Keratinocyte (primary cell): ENCODE results near the gene SEPTIN5.

Experiments
- EZH2 ChIP-seq: IDR thresholded peaks from one replicate; pipeline ENCODE4 v1.6.1; 2012; ENCODE audit warnings: inconsistent platforms, mild to moderate bottlenecking, low read length, moderate library complexity
- TF ChIP-seq, protein P1 (sequence below), 3 experiments: IDR thresholded peaks in 1 of 3; conservative IDR thresholded peaks in 1 of 3; optimal IDR thresholded peaks in 1 of 3; 2 replicates in 2 of 3; 3 replicates in 1 of 3; pipeline versions ENCODE3 to v1.5.1; 2011; ENCODE audit warnings: low read length in 3 of 3, mild to moderate bottlenecking in 3 of 3, moderate library complexity in 2 of 3, control low read depth in 1 of 3, inconsistent platforms in 1 of 3; ENCODE audit not compliant: insufficient read depth in 2 of 3; ENCODE audit errors: extremely low read depth in 1 of 3

DNA sequence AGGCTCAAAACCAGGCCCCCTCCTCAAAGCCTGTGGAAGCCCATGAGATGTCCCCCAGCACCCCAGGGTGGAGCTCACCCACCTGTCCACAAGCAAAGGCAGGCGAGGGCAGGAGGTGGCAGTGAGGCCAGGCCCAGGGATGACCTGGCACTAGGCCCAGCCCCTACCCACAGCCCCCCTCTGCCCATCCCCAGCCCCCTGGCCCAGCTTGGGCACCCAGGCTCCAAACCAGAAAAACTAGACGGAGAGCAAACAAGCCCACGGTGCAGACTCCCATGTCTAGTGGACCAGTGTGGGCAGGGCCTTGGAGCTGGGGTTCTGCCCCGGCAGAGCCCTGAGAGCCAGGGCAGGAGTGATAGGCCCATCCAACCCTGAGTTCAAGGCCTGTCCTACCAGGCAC, 29.3 kb downstream of the SEPTIN5 start:
- TF ChIP-seq, protein P1, sequence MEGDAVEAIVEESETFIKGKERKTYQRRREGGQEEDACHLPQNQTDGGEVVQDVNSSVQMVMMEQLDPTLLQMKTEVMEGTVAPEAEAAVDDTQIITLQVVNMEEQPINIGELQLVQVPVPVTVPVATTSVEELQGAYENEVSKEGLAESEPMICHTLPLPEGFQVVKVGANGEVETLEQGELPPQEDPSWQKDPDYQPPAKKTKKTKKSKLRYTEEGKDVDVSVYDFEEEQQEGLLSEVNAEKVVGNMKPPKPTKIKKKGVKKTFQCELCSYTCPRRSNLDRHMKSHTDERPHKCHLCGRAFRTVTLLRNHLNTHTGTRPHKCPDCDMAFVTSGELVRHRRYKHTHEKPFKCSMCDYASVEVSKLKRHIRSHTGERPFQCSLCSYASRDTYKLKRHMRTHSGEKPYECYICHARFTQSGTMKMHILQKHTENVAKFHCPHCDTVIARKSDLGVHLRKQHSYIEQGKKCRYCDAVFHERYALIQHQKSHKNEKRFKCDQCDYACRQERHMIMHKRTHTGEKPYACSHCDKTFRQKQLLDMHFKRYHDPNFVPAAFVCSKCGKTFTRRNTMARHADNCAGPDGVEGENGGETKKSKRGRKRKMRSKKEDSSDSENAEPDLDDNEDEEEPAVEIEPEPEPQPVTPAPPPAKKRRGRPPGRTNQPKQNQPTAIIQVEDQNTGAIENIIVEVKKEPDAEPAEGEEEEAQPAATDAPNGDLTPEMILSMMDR (optimal IDR thresholded peaks at IDR 0.05 in 1 of 3, IDR thresholded peaks at IDR 0.05 in 1 of 3, conservative IDR thresholded peaks at IDR 0.05 in 1 of 3; ENCODE audit: extremely low read depth in 1 of 3, insufficient read depth in 2 of 3, low read length in 3 of 3): no peak
- TF ChIP-seq EZH2: no peak
